HG03558 (cell line): ENCODE results near the gene TMEM185B.
A peak's percentile ranks its signal among the peaks of the same experiment; 100 is the strongest.
"Not testable (repeated sequence)": the region's sequence is repeated elsewhere in the genome, so short reads cannot be mapped to it uniquely, and the experiment has no call there.

Source experiments
- ATAC-seq: cut with Tn5 transposase; IDR thresholded peaks from one replicate; pipeline ENCODE4 v1.9.1; 2021; ENCODE audit warnings: moderate number of reproducible peaks; ENCODE audit not compliant: unreplicated experiment; ENCODE audit errors: extremely low read depth

The TMEM185B gene

GRCh38 chr2:120209427-120210269, 13.6 kb downstream of the TMEM185B start:
- ATAC-seq: no peak

GRCh38 chr2:120208381-120209353, 14.5 kb downstream of the TMEM185B start:
- no peak for ATAC-seq

- no peak for ATAC-seq
Measured at GRCh38 chr2:120206022-120206581, 17.1 kb downstream of the TMEM185B start.

GRCh38 chr2:120204945-120205670, 18.1 kb downstream of the TMEM185B start:
- no peak for ATAC-seq

GRCh38 chr2:120204417-120204816, 18.8 kb downstream of the TMEM185B start:
- ATAC-seq: no peak

- no peak for ATAC-seq
Measured at GRCh38 chr2:120204022-120204405, 19.2 kb downstream of the TMEM185B start.

- no peak for ATAC-seq
Measured at GRCh38 chr2:120203251-120204021, 19.8 kb downstream of the TMEM185B start.

GRCh38 chr2:120199817-120200459, 23.3 kb downstream of the TMEM185B start:
- ATAC-seq: not testable (repeated sequence)

GRCh38 chr2:120195553-120195952, 27.6 kb downstream of the TMEM185B start:
- ATAC-seq: no peak

GRCh38 chr2:120192280-120192679, 30.9 kb downstream of the TMEM185B start:
- no peak for ATAC-seq

- ATAC-seq: no peak
Measured at GRCh38 chr2:120189189-120189588, 34.0 kb downstream of the TMEM185B start.

GRCh38 chr2:120182019-120182560, 41.1 kb downstream of the TMEM185B start:
- no peak for ATAC-seq

GRCh38 chr2:120180066-120180465, 43.1 kb downstream of the TMEM185B start:
- ATAC-seq: no peak

GRCh38 chr2:120179396-120179795, 43.8 kb downstream of the TMEM185B start:
- ATAC-seq: no peak

GRCh38 chr2:120177973-120178372, 45.2 kb downstream of the TMEM185B start:
- ATAC-seq: no peak

- peak; percentile 86 for ATAC-seq
Measured at GRCh38 chr2:120177001-120177621, 46.1 kb downstream of the TMEM185B start.

- ATAC-seq: no peak
Measured at GRCh38 chr2:120176526-120176925, 46.7 kb downstream of the TMEM185B start.

GRCh38 chr2:120174963-120175581, 48.1 kb downstream of the TMEM185B start:
- ATAC-seq: no peak
